GM18526 (cell line): ENCODE results near the gene CSH2.

Experiments used
- POLR2A ChIP-seq: IDR thresholded peaks from 3 replicates; pipeline ENCODE4 v1.6.1; 2011; ENCODE audit not compliant: insufficient read length; ENCODE audit errors: extremely low read depth

Gene CSH2

GRCh38 chr17:63854709-63855108, 18.8 kb downstream of the CSH2 start:
- TF ChIP-seq POLR2A = no peak

- no peak for TF ChIP-seq POLR2A
Measured at GRCh38 chr17:63853260-63853659, 20.2 kb downstream of the CSH2 start.

GRCh38 chr17:63850401-63850800, 23.1 kb downstream of the CSH2 start:
- TF ChIP-seq POLR2A = no peak

- peak; percentile 40 for TF ChIP-seq POLR2A
Measured at GRCh38 chr17:63848834-63849689, 24.4 kb downstream of the CSH2 start.

- no peak for TF ChIP-seq POLR2A
Measured at GRCh38 chr17:63847525-63848249, 25.8 kb downstream of the CSH2 start.

- no peak for TF ChIP-seq POLR2A
Measured at GRCh38 chr17:63845509-63845908, 28.0 kb downstream of the CSH2 start.

- no peak for TF ChIP-seq POLR2A
Measured at GRCh38 chr17:63843910-63844677, 29.4 kb downstream of the CSH2 start.

GRCh38 chr17:63843387-63843888, 30.0 kb downstream of the CSH2 start:
- peak; percentile 48 for TF ChIP-seq POLR2A

GRCh38 chr17:63842540-63843386, 30.7 kb downstream of the CSH2 start, which contains the start of gene SMARCD2:
SMARCD2 (minus strand) TSS chr17:63842685; CDS start chr17:63842674, 11 bp downstream.
- TF ChIP-seq POLR2A = peak; percentile 89

GRCh38 chr17:63842173-63842539, 31.3 kb downstream of the CSH2 start:
- TF ChIP-seq POLR2A = no peak

- TF ChIP-seq POLR2A = no peak
Measured at GRCh38 chr17:63841350-63842172, 31.9 kb downstream of the CSH2 start.

- no peak for TF ChIP-seq POLR2A
Measured at GRCh38 chr17:63840591-63841349, 32.7 kb downstream of the CSH2 start.

GRCh38 chr17:63838631-63839171, 34.8 kb downstream of the CSH2 start:
- TF ChIP-seq POLR2A = no peak
